HG03378 (cell line): ENCODE measurements around the gene CENPQ.

Experiments
- ATAC-seq: cut with Tn5 transposase; IDR thresholded peaks from one replicate; pipeline ENCODE4 v1.9.1; 2021; ENCODE audit warnings: mild to moderate bottlenecking, moderate library complexity; ENCODE audit not compliant: unreplicated experiment

Gene CENPQ

DNA sequence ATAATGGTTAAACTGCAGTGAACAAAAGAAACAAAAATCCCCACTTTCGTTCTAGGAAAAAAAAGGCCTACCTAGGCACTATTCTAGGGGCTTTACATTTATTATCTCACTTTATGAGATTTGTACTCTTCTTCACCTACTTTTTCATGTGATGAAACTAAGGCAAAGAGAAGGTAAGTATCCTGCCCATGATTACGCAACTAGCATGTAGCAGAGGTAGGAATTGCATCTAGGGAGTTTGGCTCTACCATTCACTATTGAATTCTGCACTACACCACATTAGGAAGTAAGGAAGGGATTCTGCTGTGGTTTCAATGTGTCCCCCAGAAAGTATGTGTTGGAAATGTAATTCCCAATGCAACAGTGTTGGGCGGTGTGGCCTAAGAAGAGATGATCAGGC lies 75.9 kb downstream of the CENPQ start:
- ATAC-seq, result no peak

DNA sequence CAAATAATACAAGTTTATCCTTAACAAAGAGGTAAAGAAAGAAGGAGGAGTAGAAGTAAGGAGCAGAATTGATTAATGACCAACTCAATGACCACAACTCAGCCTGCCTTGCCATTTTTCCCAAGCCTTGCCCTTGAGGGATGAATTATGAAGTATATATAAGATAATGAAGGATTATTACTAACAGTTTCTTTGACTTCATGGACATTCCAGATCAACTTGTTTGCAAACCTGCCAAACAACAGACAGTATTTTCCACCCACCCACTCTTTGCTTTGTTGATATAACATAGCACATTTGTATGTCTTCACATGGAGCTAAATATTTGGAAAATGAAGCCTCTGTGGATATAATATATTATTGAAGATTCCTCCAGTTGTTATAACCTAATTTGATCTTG lies 77.4 kb downstream of the CENPQ start:
- no peak for ATAC-seq

DNA sequence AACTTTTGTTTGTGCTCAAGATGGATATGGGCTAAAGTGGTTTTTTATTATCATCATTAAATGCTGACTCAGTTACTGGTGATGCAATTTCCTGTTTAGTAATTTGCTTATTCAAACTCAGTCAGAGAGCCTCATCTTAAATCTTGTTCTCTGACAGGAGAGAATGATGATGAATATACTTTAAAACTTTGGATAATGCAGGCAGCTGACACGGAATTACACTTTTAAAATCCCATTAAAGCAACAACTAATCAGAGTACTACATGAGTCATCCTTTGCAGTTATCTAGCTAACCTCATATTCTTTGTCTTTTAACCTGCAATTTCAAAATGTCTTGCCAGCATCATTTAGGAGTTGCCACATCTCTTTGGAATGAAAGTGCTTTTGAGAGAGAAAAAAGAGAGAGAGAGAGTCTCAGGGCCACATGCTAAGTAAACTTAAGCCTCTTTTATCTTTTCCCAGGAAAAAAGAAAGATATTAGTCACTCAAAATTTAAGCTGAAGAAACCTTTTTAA lies 78.1 kb downstream of the CENPQ start:
- ATAC-seq, result no peak

DNA sequence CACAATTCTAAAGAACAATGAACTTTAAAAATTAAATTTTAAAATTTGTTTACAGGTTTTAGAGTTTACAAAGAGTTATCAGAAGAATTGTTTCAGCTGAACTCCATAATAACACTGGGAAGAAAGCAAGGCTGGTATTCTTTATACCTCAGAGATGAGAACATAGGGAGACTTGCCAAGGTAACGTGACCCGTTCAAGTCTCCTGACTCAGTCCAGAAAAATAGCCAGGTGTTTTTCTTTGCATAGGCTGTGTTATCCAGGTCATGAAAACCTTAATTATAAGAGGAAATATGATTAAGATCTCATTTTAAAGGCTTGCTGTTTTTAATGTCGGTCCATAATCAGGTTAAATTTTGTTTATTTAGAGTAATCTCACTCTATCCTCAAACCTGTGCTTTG lies 78.8 kb downstream of the CENPQ start:
- no peak for ATAC-seq
